OCI-LY3 (cell line): ENCODE measurements around the gene AQP5.

Experiments
- H2AFZ ChIP-seq: fragments of 200-600, 300-600 bp; shearing (Covaris generic); 2 replicates; pipeline ENCODE4 v1.6.0; 2014; ENCODE audit warnings: antibody characterized with exemption, low read depth, low read length
- H3K27ac ChIP-seq: fragments of 200-600, 300-600 bp; sonication (generic); 2 replicates; pipeline ENCODE4 v1.5.1; 2014; ENCODE audit warnings: mild to moderate bottlenecking, low read length, moderate library complexity, mixed read lengths
- H3K27me3 ChIP-seq: fragments of 200-600, 300-600 bp; sonication (generic); 2 replicates; pipeline ENCODE4 v1.6.1; 2014; ENCODE audit warnings: low read depth, low read length, mixed read lengths
- H3K36me3 ChIP-seq: fragments of 200-600, 300-600 bp; sonication (generic); replicated peaks from 2 replicates; pipeline ENCODE3; 2014; ENCODE audit warnings: low read depth, low read length, mixed read lengths
- H3K4me1 ChIP-seq: fragments of 300-600, 200-600 bp; sonication (generic); 2 replicates; pipeline ENCODE4 v1.6.1; 2014; ENCODE audit warnings: low read length, mixed read lengths
- H3K4me2 ChIP-seq: fragments of 200-600, 300-600 bp; sonication (generic); 2 replicates; pipeline ENCODE4 v1.6.1; 2014; ENCODE audit warnings: low read length, mixed read lengths
- H3K4me3 ChIP-seq: fragments of 300-600, 200-600 bp; sonication (generic); 2 replicates; pipeline ENCODE4 v1.5.1; 2014; ENCODE audit warnings: antibody characterized with exemption, mild to moderate bottlenecking, low read length, moderate library complexity
- H3K79me2 ChIP-seq: fragments of 300-600, 200-600 bp; shearing (Covaris generic); 2 replicates; pipeline ENCODE4 v1.6.1; 2014; ENCODE audit warnings: mild to moderate bottlenecking, low read length, mixed read lengths
- H3K9ac ChIP-seq: fragments of 300-600, 200-600 bp; shearing (Covaris generic); 2 replicates; pipeline ENCODE4 v1.6.0; 2014; ENCODE audit warnings: mild to moderate bottlenecking, low read length, moderate library complexity
- H3K9me3 ChIP-seq: fragments of 200-600, 300-600 bp; shearing (Covaris generic); 2 replicates; pipeline ENCODE4 v1.6.1; 2014; ENCODE audit warnings: low read length, mixed read lengths; ENCODE audit not compliant: insufficient read depth
- H4K20me1 ChIP-seq: fragments of 200-600, 300-600 bp; sonication (generic); 2 replicates; pipeline ENCODE4 v1.6.1; 2016; ENCODE audit warnings: low read length, mixed read lengths; ENCODE audit not compliant: insufficient read depth
- EZH2phosphoT487 ChIP-seq: fragments of 200-600 bp; shearing (Covaris generic); IDR thresholded peaks from 2 replicates; pipeline ENCODE4 v1.6.1; 2018; ENCODE audit warnings: antibody characterized with exemption, mixed run types, low read depth
- TF ChIP-seq, protein P1 (sequence below): fragments of 200-600, 300-600 bp; sonication (generic); IDR thresholded peaks from 2 replicates; pipeline ENCODE4 v1.5.1; 2014; ENCODE audit warnings: antibody characterized with exemption, low read length, low read depth

AQP5 gene

GRCh38 chr12:49971141-49971540, 9.5 kb downstream of the AQP5 start:
- peaks cover 12% of the 10 kb centered on the region; the same call in 1 of the 2 replicates for H3K4me1 ChIP-seq
- H2AFZ ChIP-seq, result no peak overlapping the region
- H3K79me2 ChIP-seq, result no peaks in the 10 kb centered on the region
- H3K9ac ChIP-seq, result no peak overlapping the region
- TF ChIP-seq, protein P1, sequence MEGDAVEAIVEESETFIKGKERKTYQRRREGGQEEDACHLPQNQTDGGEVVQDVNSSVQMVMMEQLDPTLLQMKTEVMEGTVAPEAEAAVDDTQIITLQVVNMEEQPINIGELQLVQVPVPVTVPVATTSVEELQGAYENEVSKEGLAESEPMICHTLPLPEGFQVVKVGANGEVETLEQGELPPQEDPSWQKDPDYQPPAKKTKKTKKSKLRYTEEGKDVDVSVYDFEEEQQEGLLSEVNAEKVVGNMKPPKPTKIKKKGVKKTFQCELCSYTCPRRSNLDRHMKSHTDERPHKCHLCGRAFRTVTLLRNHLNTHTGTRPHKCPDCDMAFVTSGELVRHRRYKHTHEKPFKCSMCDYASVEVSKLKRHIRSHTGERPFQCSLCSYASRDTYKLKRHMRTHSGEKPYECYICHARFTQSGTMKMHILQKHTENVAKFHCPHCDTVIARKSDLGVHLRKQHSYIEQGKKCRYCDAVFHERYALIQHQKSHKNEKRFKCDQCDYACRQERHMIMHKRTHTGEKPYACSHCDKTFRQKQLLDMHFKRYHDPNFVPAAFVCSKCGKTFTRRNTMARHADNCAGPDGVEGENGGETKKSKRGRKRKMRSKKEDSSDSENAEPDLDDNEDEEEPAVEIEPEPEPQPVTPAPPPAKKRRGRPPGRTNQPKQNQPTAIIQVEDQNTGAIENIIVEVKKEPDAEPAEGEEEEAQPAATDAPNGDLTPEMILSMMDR, result no peak
- no peak for TF ChIP-seq EZH2phosphoT487
- no peaks in the 10 kb centered on the region for H3K9me3 ChIP-seq
- peaks cover 29% of the 10 kb centered on the region for H3K27me3 ChIP-seq
- H3K36me3 ChIP-seq, result no peaks in the 10 kb centered on the region
- no peaks in the 10 kb centered on the region for H4K20me1 ChIP-seq
- H3K4me3 ChIP-seq, result no peak overlapping the region
- no peak overlapping the region for H3K4me2 ChIP-seq
- no peak overlapping the region for H3K27ac ChIP-seq

GRCh38 chr12:49972129-49972528, 10.5 kb downstream of the AQP5 start:
- no peaks in the 10 kb centered on the region for H3K9me3 ChIP-seq
- H3K9ac ChIP-seq, result no peak overlapping the region
- H3K36me3 ChIP-seq, result no peaks in the 10 kb centered on the region
- H3K27ac ChIP-seq, result no peak overlapping the region
- H3K4me2 ChIP-seq, result no peak overlapping the region
- H3K27me3 ChIP-seq, result peaks cover 26% of the 10 kb centered on the region
- H3K4me3 ChIP-seq, result no peak overlapping the region
- peaks cover 7% of the 10 kb centered on the region; the same call in 1 of the 2 replicates for H3K4me1 ChIP-seq
- no peak overlapping the region for H2AFZ ChIP-seq
- no peaks in the 10 kb centered on the region for H4K20me1 ChIP-seq
- TF ChIP-seq EZH2phosphoT487, result no peak
- TF ChIP-seq, protein P1, result no peak
- H3K79me2 ChIP-seq, result no peaks in the 10 kb centered on the region

DNA sequence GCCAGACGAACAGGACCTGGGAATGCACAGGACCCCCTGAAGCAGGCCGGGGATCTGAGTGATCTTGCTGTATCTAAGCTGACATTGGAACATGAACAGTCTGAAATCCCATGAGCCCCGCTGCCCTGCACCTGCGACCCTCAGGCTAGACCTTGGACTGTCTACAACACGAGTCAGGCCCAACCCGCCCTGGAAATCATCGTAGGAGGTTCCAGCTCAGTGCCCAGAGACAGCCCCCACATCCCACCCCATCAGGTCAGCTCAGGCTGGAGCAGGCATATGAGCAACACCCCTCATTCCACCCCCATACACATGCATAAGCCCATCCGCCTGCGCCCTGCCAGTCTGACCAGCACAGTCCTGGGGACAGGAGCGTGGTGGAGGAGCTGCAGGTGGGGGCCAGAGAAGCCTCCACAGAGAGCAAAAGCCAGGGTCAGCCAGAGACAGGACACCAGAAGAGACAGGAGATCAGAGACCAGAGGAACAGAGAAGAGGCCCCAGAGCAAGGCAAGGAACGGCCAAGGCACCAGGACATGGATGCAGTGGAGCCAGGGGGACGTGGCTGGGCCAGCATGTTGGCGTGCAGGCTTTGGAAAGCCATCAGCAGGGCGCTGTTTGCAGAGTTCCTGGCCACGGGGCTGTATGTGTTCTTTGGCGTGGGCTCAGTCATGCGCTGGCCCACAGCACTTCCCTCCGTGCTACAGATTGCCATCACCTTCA, 11.1 kb downstream of the AQP5 start, which contains the start of gene AQP6:
AQP6 (plus strand) TSS at position 307 of the 720 bp plus-strand sequence; CDS start at position 534, 227 bp downstream.
- Histone ChIP-seq H3K9ac (no peak within 1 kb of the TSS), H3K4me2 (no peak within 1 kb of the TSS), H3K27ac (no peak within 1 kb of the TSS), H3K4me3 (no peak within 1 kb of the TSS), H3K9me3 (no peaks in the 10 kb centered on the region), H3K4me1 (peaks cover 5% of the 10 kb centered on the region; the same call in 1 of the 2 replicates), H2AFZ (no peak within 1 kb of the TSS), H3K36me3 (no peaks in the 10 kb centered on the region), H4K20me1 (no peaks in the 10 kb centered on the region), H3K79me2 (no peaks in the 10 kb centered on the region), H3K27me3 (peaks cover 26% of the 10 kb centered on the region)
- no peak for TF ChIP-seq EZH2phosphoT487
- TF ChIP-seq, protein P1, result no peak

DNA sequence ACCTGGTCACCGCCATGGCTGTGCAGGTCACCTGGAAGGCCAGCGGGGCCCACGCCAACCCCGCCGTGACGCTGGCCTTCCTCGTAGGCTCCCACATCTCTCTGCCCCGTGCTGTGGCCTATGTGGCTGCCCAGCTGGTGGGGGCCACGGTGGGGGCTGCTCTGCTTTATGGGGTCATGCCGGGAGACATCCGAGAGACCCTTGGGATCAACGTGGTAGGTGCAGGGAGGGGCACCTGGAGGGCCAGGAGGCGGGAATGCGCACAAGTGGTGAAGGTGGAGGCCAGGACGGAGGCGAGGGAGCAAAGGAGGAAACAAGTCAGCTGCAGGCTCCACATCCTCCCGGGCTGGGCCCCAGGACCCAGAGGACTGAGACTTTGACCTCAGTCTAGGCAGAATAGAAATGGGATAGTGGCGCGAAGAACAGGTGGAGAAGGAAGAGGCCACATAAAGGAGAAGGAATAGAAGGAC, 11.7 kb downstream of the AQP5 start:
- Histone ChIP-seq H2AFZ (no peak overlapping the region), H3K27ac (no peak overlapping the region), H3K9ac (no peak overlapping the region), H3K4me1 (no peaks in the 10 kb centered on the region), H3K9me3 (no peaks in the 10 kb centered on the region), H3K36me3 (no peaks in the 10 kb centered on the region), H3K79me2 (no peaks in the 10 kb centered on the region), H3K4me2 (no peak overlapping the region), H3K27me3 (peaks cover 26% of the 10 kb centered on the region), H4K20me1 (no peaks in the 10 kb centered on the region), H3K4me3 (no peak overlapping the region)
- TF ChIP-seq, protein P1, result no peak
- TF ChIP-seq EZH2phosphoT487, result no peak
